Sigmoid colon (tissue), 4 donors: Measurements from ENCODE around the gene HHAT.

Experiments used
- EP300 ChIP-seq, 4 donors: sonication (generic); formaldehyde crosslinking; IDR thresholded peaks; one replicate each; pipeline ENCODE4 v1.6.1; 2017; ENCODE audit warnings: antibody characterized with exemption in 4 of 4
- POLR2A ChIP-seq, 2 donors: fragments of 450-650 bp; IDR thresholded peaks; one replicate each; pipeline ENCODE4 v1.6.1; 2016; ENCODE audit warnings: antibody characterized with exemption in 2 of 2, mild to moderate bottlenecking in 2 of 2, moderate library complexity in 2 of 2
- TF ChIP-seq, protein P1 (sequence below), 4 experiments: fragments of 450-650 bp in 3 of 4; fragments of 200-600 bp in 1 of 4; IDR thresholded peaks; one replicate each; pipeline ENCODE4 v1.5.1; 2016 to 2019; ENCODE audit warnings: antibody characterized with exemption in 4 of 4, mild to moderate bottlenecking in 3 of 4, moderate library complexity in 2 of 4

DNA sequence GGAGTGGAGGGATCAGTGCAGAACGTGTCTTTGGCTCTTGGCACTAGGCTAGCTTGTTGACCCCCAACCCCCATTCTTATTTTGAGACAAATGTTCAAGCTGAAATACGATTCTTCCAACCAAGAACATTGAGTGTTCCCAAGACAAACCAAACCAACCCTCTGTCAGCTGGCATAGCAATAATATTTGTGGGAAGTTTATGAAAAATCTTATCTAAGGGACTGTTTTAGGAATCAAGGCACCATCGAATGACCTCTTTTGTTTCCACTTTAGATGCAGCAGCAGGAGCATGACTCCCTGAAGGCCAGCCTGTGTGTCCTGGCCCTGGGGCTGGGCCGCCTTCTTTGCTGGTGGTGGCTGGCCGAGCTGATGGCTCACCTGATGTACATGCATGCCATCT, 89.2 kb downstream of the HHAT start:
- TF ChIP-seq, protein P1, sequence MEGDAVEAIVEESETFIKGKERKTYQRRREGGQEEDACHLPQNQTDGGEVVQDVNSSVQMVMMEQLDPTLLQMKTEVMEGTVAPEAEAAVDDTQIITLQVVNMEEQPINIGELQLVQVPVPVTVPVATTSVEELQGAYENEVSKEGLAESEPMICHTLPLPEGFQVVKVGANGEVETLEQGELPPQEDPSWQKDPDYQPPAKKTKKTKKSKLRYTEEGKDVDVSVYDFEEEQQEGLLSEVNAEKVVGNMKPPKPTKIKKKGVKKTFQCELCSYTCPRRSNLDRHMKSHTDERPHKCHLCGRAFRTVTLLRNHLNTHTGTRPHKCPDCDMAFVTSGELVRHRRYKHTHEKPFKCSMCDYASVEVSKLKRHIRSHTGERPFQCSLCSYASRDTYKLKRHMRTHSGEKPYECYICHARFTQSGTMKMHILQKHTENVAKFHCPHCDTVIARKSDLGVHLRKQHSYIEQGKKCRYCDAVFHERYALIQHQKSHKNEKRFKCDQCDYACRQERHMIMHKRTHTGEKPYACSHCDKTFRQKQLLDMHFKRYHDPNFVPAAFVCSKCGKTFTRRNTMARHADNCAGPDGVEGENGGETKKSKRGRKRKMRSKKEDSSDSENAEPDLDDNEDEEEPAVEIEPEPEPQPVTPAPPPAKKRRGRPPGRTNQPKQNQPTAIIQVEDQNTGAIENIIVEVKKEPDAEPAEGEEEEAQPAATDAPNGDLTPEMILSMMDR (IDR thresholded peaks at IDR 0.05): no peak
- TF ChIP-seq EP300 (IDR thresholded peaks at IDR 0.05): no peak
- no peak for TF ChIP-seq POLR2A (IDR thresholded peaks at IDR 0.05)
